HepG2 (cell line): ENCODE measurements around the gene MARCOL.

ENCODE experiments used
- AHDC1 ChIP-seq: sonication (generic); formaldehyde crosslinking; IDR thresholded peaks from 2 replicates; pipeline ENCODE4 v1.5.1; 2020; ENCODE audit warnings: mild to moderate bottlenecking, missing genetic modification reagents, borderline replicate concordance
- CTCF ChIP-seq: sonication (generic); formaldehyde crosslinking; IDR thresholded peaks from 2 replicates; pipeline ENCODE4 v1.5.0; 2020; ENCODE audit warnings: mild to moderate bottlenecking, missing genetic modification reagents, moderate library complexity
- PAX8 ChIP-seq: sonication (generic); formaldehyde crosslinking; IDR thresholded peaks from 2 replicates; pipeline ENCODE4 v1.8.0; 2022; ENCODE audit warnings: mild to moderate bottlenecking, missing genetic modification reagents, borderline replicate concordance
- POLR2A ChIP-seq, 2 experiments: IDR thresholded peaks; 2 replicates each; pipeline ENCODE4 v1.6.1; 2011; ENCODE audit warnings: low read depth in 2 of 2, low read length in 2 of 2, mild to moderate bottlenecking in 1 of 2, moderate library complexity in 1 of 2; ENCODE audit not compliant: insufficient read depth in 1 of 2
- RAD51 ChIP-seq: fragments of 450-650 bp; IDR thresholded peaks from 2 replicates; pipeline ENCODE4 v1.6.1; 2016; ENCODE audit warnings: borderline replicate concordance
- TCF12 ChIP-seq, 2 experiments: fragments of 450-650 bp in 1 of 2; sonication (generic) in 1 of 2; formaldehyde crosslinking in 1 of 2; IDR thresholded peaks; 2 replicates each; pipeline versions ENCODE4 v1.6.1 to v1.8.0; 2017 to 2022; ENCODE audit warnings: antibody characterized with exemption in 1 of 2, mild to moderate bottlenecking in 1 of 2, missing genetic modification reagents in 1 of 2, moderate library complexity in 1 of 2
- ZBTB33 ChIP-seq: sonication (generic); formaldehyde crosslinking; IDR thresholded peaks from 2 replicates; pipeline ENCODE4 v1.4.0; 2020; ENCODE audit warnings: missing genetic modification reagents
- ZBTB37 ChIP-seq: sonication (generic); formaldehyde crosslinking; IDR thresholded peaks from 2 replicates; pipeline ENCODE4 v1.4.0; 2020; ENCODE audit warnings: mild to moderate bottlenecking, missing genetic modification reagents
- ZNF891 ChIP-seq: sonication (generic); formaldehyde crosslinking; IDR thresholded peaks from 2 replicates; pipeline ENCODE4 v1.5.0; 2020; ENCODE audit warnings: mild to moderate bottlenecking, missing genetic modification reagents

GRCh38 chr5:148259288-148259687 is 21.0 kb downstream of the MARCOL start:
- TF ChIP-seq TCF12 (IDR thresholded peaks at IDR 0.05) (no peak), TCF12 (CRISPR knock-in tag; IDR thresholded peaks at IDR 0.05) (no peak), ZBTB37 (CRISPR knock-in tag) (no peak), ZNF891 (CRISPR knock-in tag) (no peak), CTCF (CRISPR knock-in tag) (no peak), AHDC1 (CRISPR knock-in tag) (no peak), ZBTB33 (CRISPR knock-in tag) (no peak), RAD51 (no peak), POLR2A (IDR thresholded peaks at IDR 0.05; ENCODE audit: insufficient read depth in 1 of 2, low read depth in 2 of 2, low read length in 2 of 2) (no peak), PAX8 (CRISPR knock-in tag) (no peak)
